HG02852 (cell line): Measurements from ENCODE around the gene XCR1.
"Not testable (repeated sequence)": the region's sequence is repeated elsewhere in the genome, so short reads cannot be mapped to it uniquely, and the experiment has no call there.

Source experiments
- ATAC-seq: cut with Tn5 transposase; IDR thresholded peaks from one replicate; pipeline ENCODE4 v1.9.1; 2021; ENCODE audit warnings: mild to moderate bottlenecking, moderate library complexity; ENCODE audit not compliant: unreplicated experiment

XCR1 gene

DNA sequence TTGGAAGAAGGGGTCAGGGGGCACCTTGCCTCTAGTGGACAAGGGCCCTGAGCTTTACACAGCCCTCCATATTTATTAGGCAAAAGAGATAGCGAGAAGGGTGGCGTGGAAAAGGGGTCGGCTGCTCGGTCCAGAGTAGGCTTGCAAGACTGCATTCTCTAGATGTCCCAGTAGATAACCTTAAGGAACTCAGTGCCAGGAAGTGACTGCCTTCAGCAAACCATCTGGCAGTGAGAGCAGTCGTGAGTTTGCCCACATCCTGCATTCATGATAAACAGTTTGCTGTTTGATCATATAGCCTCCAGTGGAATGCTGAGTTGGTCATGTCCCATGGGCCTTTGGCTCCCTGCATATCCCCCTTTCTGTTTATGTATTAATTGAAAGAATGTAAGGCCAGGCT is 18.9 kb upstream of the XCR1 start:
- not testable (repeated sequence) for ATAC-seq

DNA sequence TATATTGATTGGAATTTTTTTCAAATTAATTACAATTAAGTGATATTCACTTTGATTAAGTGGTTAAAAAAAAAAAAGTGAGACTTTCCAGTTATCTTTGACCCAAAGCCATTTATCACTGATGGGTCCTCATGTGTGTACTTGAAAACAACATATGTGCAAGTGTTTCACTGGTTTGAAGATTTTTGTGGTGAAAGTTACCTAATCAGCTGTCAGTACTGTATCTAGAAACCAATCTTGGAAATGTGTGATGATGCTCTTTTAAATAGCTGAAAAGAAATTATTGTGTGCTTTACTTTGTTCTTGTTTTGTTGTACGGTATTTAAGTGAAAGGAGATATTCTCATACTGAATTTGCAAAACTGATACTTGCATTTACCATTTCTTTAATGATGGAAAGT is 11.6 kb upstream of the XCR1 start:
- ATAC-seq: no peak

DNA sequence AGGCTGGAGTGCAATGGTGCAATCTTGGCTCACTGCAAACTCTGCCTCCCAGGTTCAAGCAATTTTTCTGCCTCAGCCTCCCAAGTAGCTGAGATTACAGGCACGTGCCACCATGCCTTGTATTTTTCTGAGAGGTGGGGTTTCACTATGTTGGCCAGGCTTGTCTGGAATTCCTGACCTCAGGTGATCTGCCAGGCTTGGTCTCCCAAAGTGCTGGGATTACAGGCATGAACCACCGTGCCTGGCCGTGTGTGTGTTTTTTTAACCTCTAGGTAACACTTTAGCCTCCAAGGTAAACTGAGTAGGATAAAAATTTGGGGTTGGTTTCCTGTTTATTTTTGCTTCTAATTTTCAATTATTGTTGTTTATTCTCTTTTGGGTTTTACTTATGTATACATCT is 10.8 kb upstream of the XCR1 start:
- not testable (repeated sequence) for ATAC-seq

DNA sequence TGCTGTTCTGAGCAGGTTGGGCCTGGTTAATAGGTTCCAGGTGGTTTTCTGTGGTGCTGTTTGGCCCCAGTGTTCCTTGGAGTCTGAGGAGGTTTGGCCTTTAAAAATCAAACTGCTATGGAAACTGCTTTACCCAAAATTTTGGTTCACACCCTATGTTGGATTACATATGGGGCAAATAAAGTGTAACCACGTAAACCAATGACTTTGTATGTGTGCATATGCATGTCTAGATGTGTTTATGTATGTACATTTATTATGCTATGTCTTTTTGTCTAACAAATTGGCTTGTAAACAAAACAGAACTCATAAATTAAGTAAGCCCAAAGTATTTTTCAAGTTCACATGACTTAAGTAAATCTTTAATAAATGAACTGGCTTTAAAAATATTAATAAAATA is 8.9 kb upstream of the XCR1 start:
- no peak for ATAC-seq

DNA sequence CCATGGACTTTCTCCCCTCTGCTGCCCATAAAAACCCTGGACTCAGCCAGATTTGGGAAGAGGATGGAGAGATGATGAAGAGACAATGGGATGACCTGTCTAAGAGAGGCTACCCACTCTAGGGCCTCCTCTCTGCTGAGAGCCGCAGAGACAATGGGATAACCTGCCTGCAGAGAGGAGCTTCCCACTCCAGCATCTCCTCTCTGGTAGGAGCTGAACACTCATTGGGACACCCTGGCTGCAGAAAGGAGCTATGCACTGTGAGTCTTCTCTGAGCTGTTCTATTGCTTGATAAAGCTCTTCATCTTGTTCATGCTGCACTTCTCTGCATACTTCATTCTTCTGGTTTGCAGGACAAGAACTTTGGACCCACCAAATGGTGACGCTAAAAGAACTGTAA is 4.5 kb upstream of the XCR1 start:
- no peak for ATAC-seq

DNA sequence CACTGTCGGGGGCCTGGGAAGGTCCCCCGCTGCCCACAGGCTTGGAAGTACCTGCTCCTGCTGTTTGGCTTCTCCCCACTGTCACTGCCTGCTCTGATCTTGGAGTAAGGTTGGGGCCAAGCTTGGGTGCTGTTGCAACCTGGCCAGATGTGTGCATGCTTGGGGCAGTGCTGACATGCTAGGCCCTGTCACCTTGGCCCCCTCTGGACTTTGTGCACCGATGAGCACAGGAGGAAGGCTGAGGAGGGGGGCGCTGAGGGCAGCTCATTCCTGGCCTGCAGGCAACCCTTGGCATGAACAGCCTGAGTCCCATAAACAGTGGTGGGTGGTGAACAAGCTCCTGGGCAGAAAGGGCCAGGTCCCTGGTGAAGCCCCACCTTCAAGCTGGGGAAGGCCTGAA is 4.0 kb upstream of the XCR1 start:
- no peak for ATAC-seq

DNA sequence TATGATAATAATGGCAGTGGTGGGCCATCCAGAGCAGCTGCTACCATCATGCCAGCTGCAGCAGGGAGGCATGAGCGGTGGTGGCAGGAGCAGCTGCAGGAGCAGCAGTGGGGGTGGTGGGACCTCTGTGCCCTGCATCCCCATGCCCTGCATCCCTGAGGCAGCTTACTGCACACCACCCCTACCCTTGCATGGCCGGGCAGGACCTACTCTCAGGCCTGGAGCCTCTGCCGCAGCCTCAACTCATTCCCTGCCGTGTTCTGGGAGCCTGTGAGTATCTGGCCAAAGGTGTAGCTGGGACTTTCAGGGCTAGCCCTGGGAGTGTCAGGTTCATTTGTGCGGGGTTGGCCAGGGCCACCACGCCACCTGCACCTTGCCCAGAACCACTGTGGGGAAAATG is 3.3 kb upstream of the XCR1 start:
- ATAC-seq: no peak

DNA sequence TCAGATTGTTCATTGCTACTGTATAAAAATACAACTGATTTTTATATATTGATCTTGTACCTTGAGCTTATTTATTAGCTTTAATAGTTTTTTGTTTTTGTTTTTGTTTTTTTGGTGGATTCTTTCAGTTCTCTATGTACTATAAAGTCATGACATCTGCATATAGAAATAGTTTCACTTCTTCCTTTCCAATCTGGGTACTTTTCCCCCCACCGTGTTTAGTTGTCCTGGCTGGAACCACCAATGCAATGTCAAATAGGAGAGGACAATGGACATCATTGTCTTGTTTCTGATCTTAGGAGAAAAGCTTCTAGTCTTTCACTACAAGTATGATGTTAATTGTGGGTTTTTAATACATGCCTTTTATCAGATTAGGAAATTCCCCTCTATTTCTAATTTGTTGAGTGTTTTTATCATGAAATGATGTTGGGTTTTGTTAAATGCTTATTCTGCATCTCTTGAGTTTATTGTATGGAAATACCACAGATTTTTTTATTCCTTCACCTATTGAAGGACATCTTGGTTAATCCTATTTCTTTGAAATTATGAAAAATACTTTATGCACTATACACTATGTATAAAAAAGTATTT is 2.8 kb upstream of the XCR1 start:
- ATAC-seq: no peak

DNA sequence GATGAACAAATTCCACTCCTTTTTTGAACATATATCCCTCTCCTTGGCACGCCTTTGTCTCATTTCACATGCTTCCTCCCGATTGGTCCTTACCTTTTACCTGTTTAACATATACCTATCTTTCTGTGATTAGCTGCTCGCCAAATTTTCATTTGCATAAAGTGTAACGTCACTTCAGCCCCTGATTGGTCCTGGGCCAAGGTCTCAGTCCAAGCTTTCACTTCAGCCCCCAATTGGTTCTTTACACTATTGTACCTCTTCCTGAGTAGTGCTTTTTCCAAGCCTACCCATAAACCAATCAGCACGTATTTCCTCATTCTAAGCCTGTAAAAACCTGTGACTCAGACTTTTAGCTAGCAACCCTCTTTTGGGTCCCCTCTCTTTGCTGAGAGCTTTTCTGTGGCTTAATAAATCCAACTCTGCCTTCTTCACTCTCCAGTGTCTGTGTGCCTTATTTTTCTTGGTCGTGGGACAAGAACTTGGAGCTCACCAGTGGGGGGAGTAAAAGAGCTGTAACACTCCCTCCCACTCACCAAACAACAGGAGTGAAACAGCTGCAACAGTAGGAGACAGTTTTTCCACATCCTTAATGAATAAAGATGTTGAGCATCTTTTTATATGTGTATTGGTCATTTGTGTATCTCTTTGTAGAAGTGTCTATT is 584 bp upstream of the XCR1 start:
- ATAC-seq: no peak

DNA sequence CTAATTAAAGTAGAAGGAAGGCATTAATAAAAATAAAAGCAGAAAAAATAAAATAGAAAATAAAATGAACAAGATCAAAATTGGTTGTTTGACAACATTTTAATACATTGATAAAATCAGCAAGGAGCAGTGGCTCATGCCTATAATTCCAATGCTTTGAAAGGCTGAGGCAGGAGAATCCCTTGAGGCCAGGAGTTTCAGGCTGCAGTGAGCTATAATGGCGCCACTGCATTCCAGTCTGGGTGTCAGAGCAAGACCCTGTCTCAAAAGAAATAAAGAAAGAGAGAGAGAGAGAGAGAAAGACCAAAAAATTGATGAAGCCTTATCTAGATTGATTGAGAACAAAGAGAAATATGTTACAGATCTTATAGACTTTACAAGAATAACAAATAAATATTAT is 2.1 kb downstream of the XCR1 start:
- ATAC-seq: no peak

DNA sequence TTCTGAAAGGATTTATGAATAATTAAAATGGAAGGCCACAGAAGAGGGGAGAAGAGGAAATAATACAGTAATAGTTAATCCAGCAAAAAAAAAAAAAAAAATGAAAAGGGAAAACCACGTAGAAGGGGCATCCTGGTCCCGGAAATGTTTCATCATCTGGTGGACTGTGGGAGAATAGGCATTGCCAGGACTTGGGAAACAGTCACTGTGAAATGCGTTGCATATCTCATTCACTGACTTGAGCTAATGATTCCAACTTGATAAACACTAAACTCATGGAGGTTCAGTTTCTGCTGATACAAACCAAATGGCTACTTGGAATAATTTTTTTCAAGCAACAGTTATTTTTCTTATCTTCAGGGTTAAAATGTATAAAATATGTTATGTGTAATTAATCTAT is 3.2 kb downstream of the XCR1 start:
- ATAC-seq: no peak

DNA sequence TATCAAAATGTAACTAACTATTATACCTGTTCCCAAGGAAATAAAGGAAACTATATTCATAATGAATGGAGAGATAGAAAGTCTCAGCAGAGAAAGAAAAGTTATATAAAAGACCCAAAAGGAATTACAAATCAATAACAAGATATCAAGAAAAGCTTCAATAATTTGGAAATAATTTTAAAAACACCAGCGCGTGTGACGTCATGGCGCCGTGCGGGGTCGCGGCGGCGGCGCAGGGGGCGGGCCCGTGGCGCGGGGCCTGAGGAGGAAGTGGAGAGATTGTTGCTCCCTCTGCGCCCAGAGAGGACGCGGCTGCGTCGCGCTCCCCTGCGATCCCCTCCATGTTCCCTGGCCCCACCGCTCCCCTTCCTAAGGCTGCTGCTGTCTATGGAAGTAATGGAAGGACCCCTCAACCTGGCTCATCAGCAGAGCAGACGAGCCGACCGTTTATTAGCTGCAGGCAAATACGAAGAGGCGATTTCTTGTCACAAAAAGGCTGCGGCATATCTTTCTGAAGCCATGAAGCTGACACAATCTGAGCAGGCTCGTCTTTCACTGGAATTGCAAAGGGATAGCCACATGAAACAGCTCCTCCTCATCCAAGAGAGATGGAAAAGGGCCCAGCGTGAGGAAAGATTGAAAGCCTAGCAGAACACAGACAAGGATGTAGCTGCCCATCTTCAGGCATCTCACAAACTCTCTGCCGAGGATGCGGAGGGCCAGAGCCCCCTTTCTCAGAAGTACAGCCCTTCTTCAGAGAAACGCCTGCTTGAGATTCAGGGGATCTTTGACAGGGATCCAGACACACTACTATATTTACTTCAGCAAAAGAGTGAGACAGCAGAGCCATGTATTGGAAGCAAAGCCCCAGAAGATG is 4.1 kb downstream of the XCR1 start:
- ATAC-seq: no peak

DNA sequence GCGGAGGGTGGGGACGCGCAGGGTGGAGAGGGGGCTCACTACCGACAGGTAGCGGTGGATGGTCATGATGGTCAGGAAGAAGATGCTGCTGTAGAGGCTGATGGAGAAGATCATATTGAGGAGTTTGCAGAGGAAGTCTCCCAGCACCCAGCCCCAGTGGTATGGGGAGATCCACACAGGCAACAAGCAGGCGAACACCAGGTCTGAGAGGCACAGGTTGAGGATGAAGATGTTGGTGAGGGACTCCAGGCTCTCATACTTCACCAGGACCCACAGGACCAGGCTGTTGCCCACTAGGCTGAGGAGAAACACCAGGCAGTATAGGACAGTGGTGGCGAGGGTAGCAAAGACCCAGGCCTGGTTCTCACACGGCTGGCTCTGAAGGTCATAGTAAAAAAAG is 5.8 kb downstream of the XCR1 start:
- ATAC-seq: no peak

DNA sequence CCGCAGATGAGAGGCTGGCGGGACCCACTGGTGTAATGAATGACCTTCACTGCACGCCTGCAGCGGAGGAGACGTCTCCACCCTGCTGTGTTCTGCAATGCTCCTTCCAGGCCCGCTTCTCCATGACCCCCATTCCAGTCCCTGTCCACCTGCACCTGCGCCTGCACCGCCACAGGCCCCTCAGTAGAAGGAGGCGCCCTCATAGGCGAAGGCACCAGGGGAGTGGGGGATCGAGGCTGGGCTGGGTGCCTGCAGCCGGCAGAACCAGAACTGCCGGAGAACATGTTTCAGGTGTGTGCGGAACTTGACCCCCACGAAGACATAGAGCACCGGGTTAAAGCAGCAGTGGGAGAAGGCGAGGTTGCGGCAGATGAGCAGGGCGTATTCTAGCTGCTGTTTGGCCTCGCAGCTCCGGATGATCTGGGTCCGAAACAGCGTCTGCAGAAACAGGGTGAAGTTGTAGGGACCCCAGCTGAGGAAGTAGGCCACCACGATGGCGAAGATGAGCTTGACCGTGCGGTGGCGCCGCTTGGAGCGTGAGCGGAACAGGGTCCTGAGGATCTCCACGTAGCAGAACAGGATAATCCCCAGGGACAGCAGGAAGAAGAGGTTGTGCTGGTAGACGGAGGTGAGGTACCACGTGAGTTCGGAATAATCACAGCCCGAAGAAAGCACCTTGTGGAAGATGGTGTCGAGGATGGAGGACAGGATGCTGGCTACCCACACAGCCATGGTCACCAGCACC is 6.3 kb downstream of the XCR1 start:
- no peak for ATAC-seq

DNA sequence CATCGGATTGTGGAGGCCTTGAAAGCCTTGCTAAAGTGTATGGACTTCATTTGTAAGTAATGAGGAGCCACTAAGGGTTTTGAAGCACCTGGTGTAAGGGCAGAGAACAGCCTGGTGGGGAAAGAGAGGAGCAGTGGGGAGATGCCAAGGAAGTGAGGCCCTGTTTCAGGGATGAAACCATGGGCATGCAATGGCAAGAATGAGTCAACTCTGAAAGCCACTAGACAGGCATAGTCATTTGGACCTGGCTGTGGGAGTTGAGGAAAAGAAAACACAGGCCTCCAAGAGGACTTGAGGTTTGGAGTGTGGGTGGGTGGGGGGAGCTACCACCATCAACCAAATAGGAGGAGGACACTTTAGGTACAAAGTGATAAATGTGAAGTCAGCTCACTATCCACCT is 7.6 kb downstream of the XCR1 start:
- no peak for ATAC-seq

DNA sequence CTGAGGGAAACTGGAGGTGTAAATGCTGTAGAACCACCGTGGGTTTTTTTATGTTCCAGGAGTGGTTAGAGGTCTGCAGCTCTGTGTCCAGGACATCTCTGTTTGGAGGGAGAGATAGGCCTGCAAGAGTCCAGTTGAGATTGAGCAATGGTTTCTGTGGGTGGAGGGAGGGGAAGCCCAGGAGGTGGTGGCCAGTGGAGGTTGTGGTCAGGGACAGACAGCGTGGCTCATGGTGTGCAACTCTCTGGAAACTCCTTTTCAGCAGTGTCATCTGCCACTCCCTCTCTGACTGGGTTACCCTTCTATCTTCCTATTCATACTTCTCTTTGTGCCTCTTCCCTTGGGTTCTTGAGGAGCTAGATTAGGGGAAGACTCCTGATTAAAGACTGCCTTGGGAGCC is 9.6 kb downstream of the XCR1 start:
- ATAC-seq: no peak

DNA sequence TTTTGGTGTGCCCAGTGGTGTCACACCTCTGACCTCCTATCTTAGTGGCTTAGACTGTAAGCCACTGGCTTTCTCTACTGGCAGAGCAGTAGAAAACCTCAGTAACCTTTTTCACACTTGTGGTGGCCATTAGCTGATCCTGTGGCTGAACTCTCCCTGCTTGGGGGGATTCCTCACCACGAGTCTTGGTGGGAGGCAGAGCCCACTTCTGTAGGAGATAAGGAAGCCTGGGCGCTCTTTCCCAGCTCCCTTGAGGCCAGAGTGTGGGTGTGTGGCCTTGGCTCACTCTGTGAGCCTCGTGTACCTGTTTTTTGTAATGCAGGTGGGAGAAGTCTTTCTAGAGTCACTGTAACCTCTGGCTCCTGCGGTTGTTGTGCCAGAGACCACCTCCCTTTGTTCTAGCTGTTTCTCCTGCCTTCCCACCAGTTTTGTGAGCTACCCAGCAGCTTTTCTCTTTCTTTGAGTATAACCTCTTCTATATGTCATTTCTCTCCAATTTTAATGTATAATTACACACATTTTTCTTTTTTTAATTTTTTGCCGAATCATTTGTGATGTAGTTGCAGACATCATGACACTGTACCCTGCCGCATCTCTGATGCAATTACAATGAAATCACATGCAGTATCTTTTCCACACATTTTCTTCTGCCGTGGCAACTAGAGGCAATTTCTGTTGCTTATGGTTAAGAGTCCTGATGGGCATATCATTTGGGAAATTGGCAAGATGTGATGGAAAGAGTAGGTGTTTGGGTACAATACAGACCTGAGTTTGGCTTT is 13.8 kb downstream of the XCR1 start:
- ATAC-seq: no peak

DNA sequence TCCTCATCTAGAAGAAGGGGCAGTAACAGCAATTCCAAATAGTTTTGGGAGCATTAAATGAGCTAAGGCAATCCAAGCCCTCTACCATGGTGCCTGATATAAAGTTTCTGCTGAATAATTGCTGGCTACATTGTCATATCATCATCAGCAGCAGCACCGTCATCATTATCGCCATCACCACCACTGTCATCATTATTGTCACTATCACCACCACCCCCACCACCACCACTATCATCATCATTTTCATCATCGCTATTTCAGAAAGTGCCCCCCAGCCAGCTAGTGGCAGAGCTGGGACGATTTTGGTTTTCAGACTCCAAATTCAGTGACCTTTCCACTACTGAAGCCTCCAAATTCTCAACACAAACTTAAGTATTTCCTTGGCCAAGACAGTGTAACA is 15.0 kb downstream of the XCR1 start:
- ATAC-seq: no peak

DNA sequence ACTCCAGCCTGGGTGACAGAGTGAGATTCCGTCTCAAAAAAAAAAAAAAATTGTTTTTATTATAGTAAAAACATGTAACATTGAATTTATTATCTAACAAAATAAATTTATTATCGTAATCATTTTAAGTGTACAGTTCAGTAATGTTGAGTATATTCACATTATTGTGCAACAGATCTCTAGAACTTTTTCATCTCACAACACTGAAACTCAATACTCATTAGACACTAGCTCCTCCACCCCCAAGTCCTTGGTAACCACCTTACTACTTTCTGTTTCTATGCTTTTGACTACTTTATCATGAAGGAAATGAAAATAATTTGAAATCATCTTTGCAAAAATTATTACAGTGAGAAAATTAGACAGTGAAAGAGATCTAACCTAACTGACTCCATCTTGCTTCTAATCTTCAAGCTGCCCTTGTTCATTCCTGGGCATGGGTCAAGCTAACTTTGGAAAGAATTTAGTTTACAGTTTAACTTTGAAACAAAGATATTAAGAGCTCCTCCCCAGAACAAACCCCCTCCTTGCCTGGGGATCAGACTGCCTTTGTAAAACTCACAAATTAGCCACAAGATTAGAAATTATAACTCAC is 16.7 kb downstream of the XCR1 start:
- no peak for ATAC-seq

DNA sequence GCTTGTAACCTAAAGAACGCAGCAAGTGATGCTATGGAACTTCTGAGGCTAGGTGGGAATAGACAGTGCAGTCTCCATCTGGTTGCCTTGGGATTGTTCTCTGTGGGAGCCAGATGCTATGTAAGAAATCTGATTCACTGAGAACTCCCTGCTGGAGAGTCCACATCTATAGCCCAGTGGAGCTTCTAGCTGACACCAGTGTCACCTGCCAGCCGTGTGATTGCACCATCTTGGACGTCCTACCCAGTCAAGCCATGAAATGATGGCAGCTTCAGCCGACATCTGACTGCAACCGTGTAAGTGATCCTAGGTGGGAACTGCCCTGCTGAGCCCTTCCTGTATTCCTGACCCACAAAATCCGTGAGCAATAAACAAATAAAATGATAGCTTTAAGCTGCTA is 19.2 kb downstream of the XCR1 start:
- no peak for ATAC-seq
